ENCODE measurements around the gene CCDC9. TPM values are rescaled to one million over a fixed set of nuclear protein-coding genes. Genes with fewer than 3 reads are reported as not detected.

Gene CCDC9
- total and polyA plus RNA-seq, 2 of the 13 experiments (the other 11 are each of a cell fraction or from before 2014, with no cell fraction given): 2.9 to 6.3 TPM

DNA sequence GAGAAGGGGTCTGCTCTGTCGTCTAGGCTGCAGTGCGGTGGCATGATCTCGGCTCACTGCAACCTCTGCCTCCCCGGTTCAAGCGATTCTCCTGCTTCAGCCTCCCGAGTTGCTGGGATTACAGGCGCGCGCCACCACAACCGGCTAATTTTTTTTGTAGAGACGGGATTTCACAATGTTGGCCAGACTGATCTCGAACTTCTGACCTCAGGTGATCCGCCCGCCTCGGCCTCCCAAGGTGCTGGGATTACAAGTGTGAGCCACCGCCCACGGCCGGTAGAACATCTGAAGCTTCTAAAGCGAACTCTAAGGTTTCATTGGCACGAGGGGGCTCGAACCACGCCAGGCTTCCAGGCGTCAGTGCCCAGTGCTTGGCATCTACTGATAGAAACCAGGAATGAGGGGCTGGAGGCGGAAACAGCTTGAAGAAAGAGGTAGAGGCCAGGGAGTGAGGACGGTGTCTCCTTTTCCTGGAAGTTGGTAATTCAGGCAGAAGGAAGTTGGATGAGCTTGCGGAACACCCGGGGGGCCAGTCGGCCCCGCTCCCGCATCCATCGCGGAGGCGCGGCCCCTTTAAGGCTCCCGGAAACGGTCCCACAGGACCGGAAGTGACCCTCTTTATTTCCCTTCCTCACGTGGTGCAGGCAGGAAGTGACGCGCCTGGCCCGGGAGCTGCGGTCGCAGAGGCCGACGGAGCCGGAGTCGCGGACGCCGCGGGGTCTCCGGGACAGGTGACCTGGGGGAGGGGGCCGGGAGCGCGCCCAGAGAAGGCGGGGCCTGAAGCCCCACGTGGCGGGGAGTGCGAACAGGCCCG lies at the start of gene CCDC9 (continued):
- TF ChIP-seq, protein P1, sequence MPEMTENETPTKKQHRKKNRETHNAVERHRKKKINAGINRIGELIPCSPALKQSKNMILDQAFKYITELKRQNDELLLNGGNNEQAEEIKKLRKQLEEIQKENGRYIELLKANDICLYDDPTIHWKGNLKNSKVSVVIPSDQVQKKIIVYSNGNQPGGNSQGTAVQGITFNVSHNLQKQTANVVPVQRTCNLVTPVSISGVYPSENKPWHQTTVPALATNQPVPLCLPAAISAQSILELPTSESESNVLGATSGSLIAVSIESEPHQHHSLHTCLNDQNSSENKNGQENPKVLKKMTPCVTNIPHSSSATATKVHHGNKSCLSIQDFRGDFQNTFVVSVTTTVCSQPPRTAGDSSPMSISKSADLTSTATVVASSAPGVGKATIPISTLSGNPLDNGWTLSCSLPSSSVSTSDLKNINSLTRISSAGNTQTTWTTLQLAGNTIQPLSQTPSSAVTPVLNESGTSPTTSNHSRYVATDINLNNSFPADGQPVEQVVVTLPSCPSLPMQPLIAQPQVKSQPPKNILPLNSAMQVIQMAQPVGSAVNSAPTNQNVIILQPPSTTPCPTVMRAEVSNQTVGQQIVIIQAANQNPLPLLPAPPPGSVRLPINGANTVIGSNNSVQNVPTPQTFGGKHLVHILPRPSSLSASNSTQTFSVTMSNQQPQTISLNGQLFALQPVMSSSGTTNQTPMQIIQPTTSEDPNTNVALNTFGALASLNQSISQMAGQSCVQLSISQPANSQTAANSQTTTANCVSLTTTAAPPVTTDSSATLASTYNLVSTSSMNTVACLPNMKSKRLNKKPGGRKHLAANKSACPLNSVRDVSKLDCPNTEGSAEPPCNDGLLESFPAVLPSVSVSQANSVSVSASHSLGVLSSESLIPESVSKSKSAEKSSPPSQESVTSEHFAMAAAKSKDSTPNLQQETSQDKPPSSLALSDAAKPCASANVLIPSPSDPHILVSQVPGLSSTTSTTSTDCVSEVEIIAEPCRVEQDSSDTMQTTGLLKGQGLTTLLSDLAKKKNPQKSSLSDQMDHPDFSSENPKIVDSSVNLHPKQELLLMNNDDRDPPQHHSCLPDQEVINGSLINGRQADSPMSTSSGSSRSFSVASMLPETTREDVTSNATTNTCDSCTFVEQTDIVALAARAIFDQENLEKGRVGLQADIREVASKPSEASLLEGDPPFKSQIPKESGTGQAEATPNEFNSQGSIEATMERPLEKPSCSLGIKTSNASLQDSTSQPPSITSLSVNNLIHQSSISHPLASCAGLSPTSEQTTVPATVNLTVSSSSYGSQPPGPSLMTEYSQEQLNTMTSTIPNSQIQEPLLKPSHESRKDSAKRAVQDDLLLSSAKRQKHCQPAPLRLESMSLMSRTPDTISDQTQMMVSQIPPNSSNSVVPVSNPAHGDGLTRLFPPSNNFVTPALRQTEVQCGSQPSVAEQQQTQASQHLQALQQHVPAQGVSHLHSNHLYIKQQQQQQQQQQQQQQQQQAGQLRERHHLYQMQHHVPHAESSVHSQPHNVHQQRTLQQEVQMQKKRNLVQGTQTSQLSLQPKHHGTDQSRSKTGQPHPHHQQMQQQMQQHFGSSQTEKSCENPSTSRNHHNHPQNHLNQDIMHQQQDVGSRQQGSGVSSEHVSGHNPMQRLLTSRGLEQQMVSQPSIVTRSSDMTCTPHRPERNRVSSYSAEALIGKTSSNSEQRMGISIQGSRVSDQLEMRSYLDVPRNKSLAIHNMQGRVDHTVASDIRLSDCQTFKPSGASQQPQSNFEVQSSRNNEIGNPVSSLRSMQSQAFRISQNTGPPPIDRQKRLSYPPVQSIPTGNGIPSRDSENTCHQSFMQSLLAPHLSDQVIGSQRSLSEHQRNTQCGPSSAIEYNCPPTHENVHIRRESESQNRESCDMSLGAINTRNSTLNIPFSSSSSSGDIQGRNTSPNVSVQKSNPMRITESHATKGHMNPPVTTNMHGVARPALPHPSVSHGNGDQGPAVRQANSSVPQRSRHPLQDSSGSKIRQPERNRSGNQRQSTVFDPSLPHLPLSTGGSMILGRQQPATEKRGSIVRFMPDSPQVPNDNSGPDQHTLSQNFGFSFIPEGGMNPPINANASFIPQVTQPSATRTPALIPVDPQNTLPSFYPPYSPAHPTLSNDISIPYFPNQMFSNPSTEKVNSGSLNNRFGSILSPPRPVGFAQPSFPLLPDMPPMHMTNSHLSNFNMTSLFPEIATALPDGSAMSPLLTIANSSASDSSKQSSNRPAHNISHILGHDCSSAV (CRISPR knock-in tag; IDR thresholded peaks at IDR 0.05; ENCODE audit: borderline replicate concordance): no peak
- TF ChIP-seq ZNF3 (CRISPR knock-in tag; IDR thresholded peaks at IDR 0.05) (no peak), MIER2 (CRISPR knock-in tag; IDR thresholded peaks at IDR 0.05) (no peak), SALL2 (CRISPR knock-in tag; IDR thresholded peaks at IDR 0.05) (0 out of 2 replicates have a peak, but pooled peaks have one; percentile 37), ZSCAN22 (CRISPR knock-in tag; IDR thresholded peaks at IDR 0.05) (no peak), TBL1XR1 (IDR thresholded peaks at IDR 0.05; ENCODE audit: borderline replicate concordance, low read length, partially characterized antibody) (no peak), MXI1 (IDR thresholded peaks at IDR 0.05; ENCODE audit: borderline replicate concordance, low read depth, low read length) (peak; percentile 68; the same call in 1 of the 3 replicates), ELF1 (CRISPR knock-in tag; IDR thresholded peaks at IDR 0.05) (peak; percentile 94), NFKBIZ (CRISPR knock-in tag; IDR thresholded peaks at IDR 0.05) (no peak), HNRNPH1 (optimal IDR thresholded peaks at IDR 0.05; ENCODE audit: low read depth, low read length) (no peak), ZNF264 (CRISPR knock-in tag; IDR thresholded peaks at IDR 0.05) (no peak), ZNF317 (CRISPR knock-in tag; IDR thresholded peaks at IDR 0.05) (no peak; the same call in 1 of the 2 replicates), GABPB1 (CRISPR knock-in tag; IDR thresholded peaks at IDR 0.05) (peak; percentile 95), GTF3A (CRISPR knock-in tag; conservative IDR thresholded peaks at IDR 0.05) (no peak), ZNF598 (CRISPR knock-in tag; IDR thresholded peaks at IDR 0.05; ENCODE audit: borderline replicate concordance) (no peak), HOXA9 (CRISPR knock-in tag; IDR thresholded peaks at IDR 0.05; ENCODE audit: borderline replicate concordance) (no peak)
- TF ChIP-seq, protein P2, sequence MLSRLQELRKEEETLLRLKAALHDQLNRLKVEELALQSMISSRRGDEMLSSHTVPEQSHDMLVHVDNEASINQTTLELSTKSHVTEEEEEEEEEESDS (CRISPR knock-in tag; IDR thresholded peaks at IDR 0.05; ENCODE audit: borderline replicate concordance): no peak
- TF ChIP-seq, protein P3, sequence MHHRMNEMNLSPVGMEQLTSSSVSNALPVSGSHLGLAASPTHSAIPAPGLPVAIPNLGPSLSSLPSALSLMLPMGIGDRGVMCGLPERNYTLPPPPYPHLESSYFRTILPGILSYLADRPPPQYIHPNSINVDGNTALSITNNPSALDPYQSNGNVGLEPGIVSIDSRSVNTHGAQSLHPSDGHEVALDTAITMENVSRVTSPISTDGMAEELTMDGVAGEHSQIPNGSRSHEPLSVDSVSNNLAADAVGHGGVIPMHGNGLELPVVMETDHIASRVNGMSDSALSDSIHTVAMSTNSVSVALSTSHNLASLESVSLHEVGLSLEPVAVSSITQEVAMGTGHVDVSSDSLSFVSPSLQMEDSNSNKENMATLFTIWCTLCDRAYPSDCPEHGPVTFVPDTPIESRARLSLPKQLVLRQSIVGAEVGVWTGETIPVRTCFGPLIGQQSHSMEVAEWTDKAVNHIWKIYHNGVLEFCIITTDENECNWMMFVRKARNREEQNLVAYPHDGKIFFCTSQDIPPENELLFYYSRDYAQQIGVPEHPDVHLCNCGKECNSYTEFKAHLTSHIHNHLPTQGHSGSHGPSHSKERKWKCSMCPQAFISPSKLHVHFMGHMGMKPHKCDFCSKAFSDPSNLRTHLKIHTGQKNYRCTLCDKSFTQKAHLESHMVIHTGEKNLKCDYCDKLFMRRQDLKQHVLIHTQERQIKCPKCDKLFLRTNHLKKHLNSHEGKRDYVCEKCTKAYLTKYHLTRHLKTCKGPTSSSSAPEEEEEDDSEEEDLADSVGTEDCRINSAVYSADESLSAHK (CRISPR knock-in tag; IDR thresholded peaks at IDR 0.05; ENCODE audit: borderline replicate concordance): no peak
- TF ChIP-seq, protein P4, sequence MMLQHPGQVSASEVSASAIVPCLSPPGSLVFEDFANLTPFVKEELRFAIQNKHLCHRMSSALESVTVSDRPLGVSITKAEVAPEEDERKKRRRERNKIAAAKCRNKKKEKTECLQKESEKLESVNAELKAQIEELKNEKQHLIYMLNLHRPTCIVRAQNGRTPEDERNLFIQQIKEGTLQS (CRISPR knock-in tag; IDR thresholded peaks at IDR 0.05): no peak
